ENCODE data around the gene CDK1. TPM values are rescaled to one million over a fixed set of nuclear protein-coding genes. Genes with fewer than 3 reads are reported as not detected.
A peak's percentile ranks its signal among the peaks of the same experiment; 100 is the strongest.

CDK1 gene
- total RNA-seq, 4 donors from 2014 or later: 1.8 to 5.9 (median 3.2) TPM

- Histone ChIP-seq H3K9me3 (no peaks in the 10 kb centered on the region), H3K27ac (no peak overlapping the region), H3K4me1 (no peaks in the 10 kb centered on the region), H3K27me3 (no peaks in the 10 kb centered on the region), H3K36me3 (no peaks in the 10 kb centered on the region), H3K4me3 (replicated peaks in 1 of 3) (no peak overlapping the region)
- no peak for TF ChIP-seq CTCF (IDR thresholded peaks at IDR 0.05)
- no peak for TF ChIP-seq POLR2A (IDR thresholded peaks at IDR 0.05)
- DNase-seq: no peak
- 84 to 86% methylated on average over 6 of the region's 6 CpGs for WGBS, 2 donors
- intact Hi-C loops (cut with DNase I): loop anchor here (10.0 kb wide), 1 partner anchor 323 kb away; no protein-coding TSS in a partner anchor
Measured at GRCh38 chr10:60767424-60767823, 10.9 kb upstream of the CDK1 start.

GRCh38 chr10:60769406-60769805, 8.9 kb upstream of the CDK1 start:
- WGBS, 2 donors: 52 to 59% methylated on average over 2 of the region's 2 CpGs
- Histone ChIP-seq H3K27ac (no peak overlapping the region), H3K36me3 (no peaks in the 10 kb centered on the region), H3K9me3 (no peaks in the 10 kb centered on the region), H3K4me1 (no peaks in the 10 kb centered on the region), H3K4me3 (replicated peaks in 1 of 3) (no peak overlapping the region), H3K27me3 (no peaks in the 10 kb centered on the region)
- TF ChIP-seq CTCF (IDR thresholded peaks at IDR 0.05) (no peak), POLR2A (IDR thresholded peaks at IDR 0.05) (no peak)
- DNase-seq: no peak
- intact Hi-C loops (cut with DNase I): loop anchor here (10.0 kb wide), 1 partner anchor 325 kb away; no protein-coding TSS in a partner anchor

- WGBS, 2 donors: 44 to 47% methylated on average over 9 of the region's 9 CpGs
- no peak overlapping the region for H3K27ac ChIP-seq
- intact Hi-C loops (cut with DNase I): no loop called here
Measured at GRCh38 chr10:60777696-60778213, 523 bp upstream of the CDK1 start.

GRCh38 chr10:60778971-60779796, 906 bp downstream of the CDK1 start:
- no peak overlapping the region for H3K27ac ChIP-seq
- no peaks in the 10 kb centered on the region for H3K9me3 ChIP-seq
- H3K4me1 ChIP-seq: peaks cover 5 to 7% of the 10 kb centered on the region in 2 donors
- no peak for DNase-seq
- TF ChIP-seq CTCF (IDR thresholded peaks at IDR 0.05) (no peak), POLR2A (IDR thresholded peaks at IDR 0.05) (no peak)
- no peaks in the 10 kb centered on the region for H3K27me3 ChIP-seq
- H3K36me3 ChIP-seq: no peaks in the 10 kb centered on the region
- H3K4me3 ChIP-seq (replicated peaks in 1 of 3): peak overlapping the region in 2 of 3 donors; percentile 6 to 50
- intact Hi-C loops (cut with DNase I): no loop called here
- WGBS, 2 donors: 15 to 17% methylated on average over 10 to 17 of the region's 17 CpGs

More at GRCh38 chr10:60777696-60778213, 523 bp upstream of the CDK1 start:
- H3K9me3 ChIP-seq: no peaks in the 10 kb centered on the region
- no peaks in the 10 kb centered on the region for H3K36me3 ChIP-seq
- no peaks in the 10 kb centered on the region for H3K27me3 ChIP-seq
- H3K4me1 ChIP-seq: peaks cover 5 to 7% of the 10 kb centered on the region in 2 donors
- TF ChIP-seq POLR2A (IDR thresholded peaks at IDR 0.05): no peak
- TF ChIP-seq CTCF (IDR thresholded peaks at IDR 0.05): no peak
- H3K4me3 ChIP-seq (replicated peaks in 1 of 3): peak overlapping the region in 2 of 3 donors; percentile 38 to 50
- DNase-seq: no peak

GRCh38 chr10:60781661-60782060, 3.4 kb downstream of the CDK1 start:
- Histone ChIP-seq H3K36me3 (no peaks in the 10 kb centered on the region), H3K27ac (no peak overlapping the region), H3K4me3 (replicated peaks in 1 of 3) (no peak overlapping the region), H3K9me3 (no peaks in the 10 kb centered on the region), H3K4me1 (peaks cover 5 to 7% of the 10 kb centered on the region in 2 donors), H3K27me3 (no peaks in the 10 kb centered on the region)
- no peak for TF ChIP-seq POLR2A (IDR thresholded peaks at IDR 0.05)
- no peak for TF ChIP-seq CTCF (IDR thresholded peaks at IDR 0.05)
- intact Hi-C loops (cut with DNase I): no loop called here
- DNase-seq: no peak

Measured in thyroid gland (tissue), 4 donors.